H54 (cell line): Measurements from ENCODE around the gene OGFOD3.
"Not testable (repeated sequence)": the region's sequence is repeated elsewhere in the genome, so short reads cannot be mapped to it uniquely, and the experiment has no call there.

Experiments
- DNase-seq: peaks from one replicate; pipeline ENCODE4 v3.0.0; 2011; ENCODE audit warnings: low spot score, mixed read lengths; ENCODE audit not compliant: insufficient read length
- FAIRE-seq: peaks from 3 replicates; lab custom pipeline; 2011; peaks lifted over from hg19 to GRCh38; lab: Jason Lieb, UNC
- POLR2A ChIP-seq: IDR thresholded peaks from 2 replicates; pipeline ENCODE4 v1.6.1; 2011; ENCODE audit warnings: low read depth, mild to moderate bottlenecking, low read length

OGFOD3 gene

GRCh38 chr17:82432017-82432416 is 13.6 kb upstream of the OGFOD3 start:
- TF ChIP-seq POLR2A = no peak
- DNase-seq (no peak), FAIRE-seq (no peak)

GRCh38 chr17:82429824-82430223 is 11.4 kb upstream of the OGFOD3 start:
- FAIRE-seq = no peak

GRCh38 chr17:82428546-82428945 is 10.2 kb upstream of the OGFOD3 start:
- FAIRE-seq = no peak
- no peak for TF ChIP-seq POLR2A
- no peak for DNase-seq

More at GRCh38 chr17:82429824-82430223, 11.4 kb upstream of the OGFOD3 start:
- DNase-seq = no peak
- no peak for TF ChIP-seq POLR2A

- DNase-seq = no peak
- no peak for FAIRE-seq
- no peak for TF ChIP-seq POLR2A
Measured at GRCh38 chr17:82424863-82425159, 6.4 kb upstream of the OGFOD3 start.

- no peak for FAIRE-seq
- peak; percentile 51 for DNase-seq
- TF ChIP-seq POLR2A = no peak
Measured at GRCh38 chr17:82424001-82424862, 5.8 kb upstream of the OGFOD3 start.

- DNase-seq (no peak), FAIRE-seq (no peak)
- TF ChIP-seq POLR2A = no peak
Measured at GRCh38 chr17:82419540-82419939, 1.2 kb upstream of the OGFOD3 start.

GRCh38 chr17:82416771-82417170 is 1.6 kb downstream of the OGFOD3 start:
- no peak for TF ChIP-seq POLR2A
- no peak for DNase-seq
- no peak for FAIRE-seq

GRCh38 chr17:82416264-82416663 is 2.1 kb downstream of the OGFOD3 start:
- no peak for TF ChIP-seq POLR2A
- DNase-seq (no peak), FAIRE-seq (no peak)

- FAIRE-seq (no peak), DNase-seq (no peak)
- TF ChIP-seq POLR2A = no peak
Measured at GRCh38 chr17:82415786-82416185, 2.6 kb downstream of the OGFOD3 start.

GRCh38 chr17:82415336-82415735 is 3.0 kb downstream of the OGFOD3 start:
- DNase-seq (no peak), FAIRE-seq (no peak)
- TF ChIP-seq POLR2A = no peak

- no peak for FAIRE-seq
- no peak for TF ChIP-seq POLR2A
- DNase-seq = peak; percentile 67
Measured at GRCh38 chr17:82414548-82415281, 3.7 kb downstream of the OGFOD3 start.

- no peak for TF ChIP-seq POLR2A
- no peak for DNase-seq
- no peak for FAIRE-seq
Measured at GRCh38 chr17:82412535-82413520, 5.6 kb downstream of the OGFOD3 start.

GRCh38 chr17:82412081-82412480 is 6.3 kb downstream of the OGFOD3 start:
- DNase-seq = not testable (repeated sequence)

More at GRCh38 chr17:82412081-82412480, 6.3 kb downstream of the OGFOD3 start:
- not testable (repeated sequence) for FAIRE-seq
